K562 (cell line): ENCODE measurements around the gene KLHL20. TPM values are rescaled to one million over a fixed set of nuclear protein-coding genes. Genes with fewer than 3 reads are reported as not detected.
A peak's percentile ranks its signal among the peaks of the same experiment; 100 is the strongest.

Experiments used
- BDP1 ChIP-seq: IDR thresholded peaks from 3 replicates; pipeline ENCODE4 v1.6.1; 2011; ENCODE audit not compliant: insufficient read length, insufficient read depth
- EP400 ChIP-seq: fragments of 450-650 bp; IDR thresholded peaks from 2 replicates; pipeline ENCODE4 v1.6.1; 2017; ENCODE audit warnings: antibody characterized with exemption, mild to moderate bottlenecking, moderate library complexity
- ETV6 ChIP-seq, 3 experiments: fragments of 150-350 bp in 1 of 3; sonication (generic) in 1 of 3; formaldehyde crosslinking in 1 of 3; IDR thresholded peaks; 2 replicates each; pipeline versions ENCODE4 v1.6.1 to v1.8.0; 2014 to 2022; ENCODE audit warnings: borderline replicate concordance in 2 of 3, low read depth in 2 of 3, antibody characterized with exemption in 1 of 3, low read length in 1 of 3, mild to moderate bottlenecking in 1 of 3, missing genetic modification reagents in 1 of 3
- NR4A1 ChIP-seq, 2 experiments: fragments of 250-450 bp in 1 of 2; fragments of 450-650 bp in 1 of 2; sonication (Bioruptor Pico) in 1 of 2; IDR thresholded peaks; 2 replicates each; pipeline versions ENCODE4 v1.4.0 to v1.6.1; 2016 to 2020; ENCODE audit warnings: mild to moderate bottlenecking in 2 of 2, missing compliant biosample characterization in 1 of 2, missing genetic modification characterization in 1 of 2, moderate library complexity in 1 of 2
- RBM17 ChIP-seq: fragments of 200-400 bp; formaldehyde crosslinking; IDR thresholded peaks from 2 replicates; pipeline ENCODE4 v1.6.1; 2017; ENCODE audit warnings: low read depth, mild to moderate bottlenecking, low read length, borderline replicate concordance
- SMC3 ChIP-seq: conservative IDR thresholded peaks from 2 replicates; pipeline ENCODE4 v1.6.1; 2011; ENCODE audit warnings: low read depth, low read length, improper control_type of control experiment; ENCODE audit not compliant: insufficient read depth
- polyA plus RNA-seq, 8 experiments: library from polyadenylated mRNA; depleted of rRNA in 4 of 8; stranded (reverse) in 5 of 8; unstranded in 3 of 8; fragments of >200 nt; fragmentation: Nextera tagmentation in 2 of 8; fragmentation: Illumina TruSeq in 1 of 8; extraction: Ambion mirVana in 2 of 8; extraction: Trizol in 1 of 8; gene quantifications; 2 replicates each; pipeline versions ENCODE4 v1.2.1 to v1.2.3, GENCODE V29; 2011 to 2014; ENCODE audit warnings: inconsistent platforms in 1 of 8, missing spikeins in 1 of 8
- total RNA-seq, 7 experiments: library from RNA; depleted of rRNA in 6 of 7; stranded (reverse); fragments of >200 nt in 6 of 7; fragmentation: Illumina TruSeq in 2 of 7; extraction: Trizol in 2 of 7; gene quantifications; 2 replicates each; pipeline versions ENCODE4 v1.2.1 to v1.2.3, GENCODE V29; 2011 to 2021; ENCODE audit warnings: low replicate concordance in 1 of 7
- TF ChIP-seq, protein P1 (sequence below): sonication (generic); formaldehyde crosslinking; IDR thresholded peaks from 2 replicates; pipeline ENCODE4 v1.8.0; 2023; ENCODE audit warnings: missing genetic modification reagents, mild to moderate bottlenecking, borderline replicate concordance
- TF ChIP-seq, protein P2 (sequence below): fragments of 450-650 bp; formaldehyde crosslinking; IDR thresholded peaks from 2 replicates; pipeline ENCODE4 v1.4.0; 2020; ENCODE audit warnings: mild to moderate bottlenecking, moderate library complexity
- TF ChIP-seq, protein P3 (sequence below): fragments of 450-650 bp; IDR thresholded peaks from 2 replicates; pipeline ENCODE4 v1.6.1; 2016; ENCODE audit warnings: borderline replicate concordance
- TF ChIP-seq, protein P4 (sequence below), 3 experiments: fragments of 200-800 bp in 1 of 3; fragments of 250-450 bp in 1 of 3; fragments of 450-650 bp in 1 of 3; sonication (Bioruptor Pico) in 1 of 3; sonication (Bioruptor generic) in 1 of 3; formaldehyde crosslinking in 1 of 3; IDR thresholded peaks; 2 replicates each; pipeline versions ENCODE4 v1.6.1 to v1.8.0; 2016 to 2022; ENCODE audit warnings: mild to moderate bottlenecking in 2 of 3, missing genetic modification characterization in 2 of 3, missing compliant biosample characterization in 1 of 3, moderate library complexity in 1 of 3

Gene KLHL20
- total and polyA plus RNA-seq, 9 of the 15 experiments (the other 6 are each of a cell fraction or from before 2014, with no cell fraction given), result 8.9 to 23.2 (median 16.8) TPM

DNA sequence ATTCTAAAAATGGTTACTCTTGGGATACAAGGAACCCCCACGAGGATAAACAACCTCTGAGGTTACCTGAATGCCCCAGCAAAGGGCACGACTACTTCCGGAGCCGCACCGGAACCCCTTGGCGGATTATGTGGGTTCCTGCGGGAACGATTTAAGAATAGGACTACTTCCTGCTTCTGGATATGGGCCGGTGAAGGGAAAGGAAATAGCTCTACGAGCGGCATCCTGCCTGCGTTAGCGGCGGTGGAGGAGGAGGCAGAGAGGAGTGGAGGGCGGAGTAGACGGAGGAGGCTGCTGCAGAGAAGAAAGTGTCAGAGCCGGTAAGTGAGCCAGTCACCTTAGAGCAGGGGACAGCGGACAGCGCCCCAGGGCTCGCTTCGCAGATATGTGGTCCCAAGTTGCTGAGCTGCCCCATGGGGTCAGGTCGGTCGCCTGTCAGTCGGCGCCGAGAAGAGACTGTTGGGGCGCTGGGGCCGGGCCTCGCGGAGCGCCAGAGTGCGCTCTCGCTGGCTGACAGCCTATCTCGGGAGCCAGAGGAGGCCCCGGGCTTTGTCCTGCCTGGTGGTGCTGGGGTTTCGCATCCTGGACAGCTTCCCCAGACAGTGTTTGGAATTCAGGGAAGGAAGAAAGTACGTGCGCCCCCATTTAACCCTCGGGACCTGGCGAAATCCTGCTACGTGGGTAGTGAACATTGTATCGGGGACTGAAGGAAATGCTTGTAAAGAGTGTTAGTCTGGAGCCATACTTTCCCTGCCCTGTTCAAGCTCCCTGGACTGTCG is at the start of gene KLHL20 (continued):
- TF ChIP-seq, protein P1, sequence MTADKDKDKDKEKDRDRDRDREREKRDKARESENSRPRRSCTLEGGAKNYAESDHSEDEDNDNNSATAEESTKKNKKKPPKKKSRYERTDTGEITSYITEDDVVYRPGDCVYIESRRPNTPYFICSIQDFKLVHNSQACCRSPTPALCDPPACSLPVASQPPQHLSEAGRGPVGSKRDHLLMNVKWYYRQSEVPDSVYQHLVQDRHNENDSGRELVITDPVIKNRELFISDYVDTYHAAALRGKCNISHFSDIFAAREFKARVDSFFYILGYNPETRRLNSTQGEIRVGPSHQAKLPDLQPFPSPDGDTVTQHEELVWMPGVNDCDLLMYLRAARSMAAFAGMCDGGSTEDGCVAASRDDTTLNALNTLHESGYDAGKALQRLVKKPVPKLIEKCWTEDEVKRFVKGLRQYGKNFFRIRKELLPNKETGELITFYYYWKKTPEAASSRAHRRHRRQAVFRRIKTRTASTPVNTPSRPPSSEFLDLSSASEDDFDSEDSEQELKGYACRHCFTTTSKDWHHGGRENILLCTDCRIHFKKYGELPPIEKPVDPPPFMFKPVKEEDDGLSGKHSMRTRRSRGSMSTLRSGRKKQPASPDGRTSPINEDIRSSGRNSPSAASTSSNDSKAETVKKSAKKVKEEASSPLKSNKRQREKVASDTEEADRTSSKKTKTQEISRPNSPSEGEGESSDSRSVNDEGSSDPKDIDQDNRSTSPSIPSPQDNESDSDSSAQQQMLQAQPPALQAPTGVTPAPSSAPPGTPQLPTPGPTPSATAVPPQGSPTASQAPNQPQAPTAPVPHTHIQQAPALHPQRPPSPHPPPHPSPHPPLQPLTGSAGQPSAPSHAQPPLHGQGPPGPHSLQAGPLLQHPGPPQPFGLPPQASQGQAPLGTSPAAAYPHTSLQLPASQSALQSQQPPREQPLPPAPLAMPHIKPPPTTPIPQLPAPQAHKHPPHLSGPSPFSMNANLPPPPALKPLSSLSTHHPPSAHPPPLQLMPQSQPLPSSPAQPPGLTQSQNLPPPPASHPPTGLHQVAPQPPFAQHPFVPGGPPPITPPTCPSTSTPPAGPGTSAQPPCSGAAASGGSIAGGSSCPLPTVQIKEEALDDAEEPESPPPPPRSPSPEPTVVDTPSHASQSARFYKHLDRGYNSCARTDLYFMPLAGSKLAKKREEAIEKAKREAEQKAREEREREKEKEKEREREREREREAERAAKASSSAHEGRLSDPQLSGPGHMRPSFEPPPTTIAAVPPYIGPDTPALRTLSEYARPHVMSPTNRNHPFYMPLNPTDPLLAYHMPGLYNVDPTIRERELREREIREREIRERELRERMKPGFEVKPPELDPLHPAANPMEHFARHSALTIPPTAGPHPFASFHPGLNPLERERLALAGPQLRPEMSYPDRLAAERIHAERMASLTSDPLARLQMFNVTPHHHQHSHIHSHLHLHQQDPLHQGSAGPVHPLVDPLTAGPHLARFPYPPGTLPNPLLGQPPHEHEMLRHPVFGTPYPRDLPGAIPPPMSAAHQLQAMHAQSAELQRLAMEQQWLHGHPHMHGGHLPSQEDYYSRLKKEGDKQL (CRISPR knock-in tag), result no peak
- peak; percentile 91 for TF ChIP-seq EP400
- TF ChIP-seq, protein P2, sequence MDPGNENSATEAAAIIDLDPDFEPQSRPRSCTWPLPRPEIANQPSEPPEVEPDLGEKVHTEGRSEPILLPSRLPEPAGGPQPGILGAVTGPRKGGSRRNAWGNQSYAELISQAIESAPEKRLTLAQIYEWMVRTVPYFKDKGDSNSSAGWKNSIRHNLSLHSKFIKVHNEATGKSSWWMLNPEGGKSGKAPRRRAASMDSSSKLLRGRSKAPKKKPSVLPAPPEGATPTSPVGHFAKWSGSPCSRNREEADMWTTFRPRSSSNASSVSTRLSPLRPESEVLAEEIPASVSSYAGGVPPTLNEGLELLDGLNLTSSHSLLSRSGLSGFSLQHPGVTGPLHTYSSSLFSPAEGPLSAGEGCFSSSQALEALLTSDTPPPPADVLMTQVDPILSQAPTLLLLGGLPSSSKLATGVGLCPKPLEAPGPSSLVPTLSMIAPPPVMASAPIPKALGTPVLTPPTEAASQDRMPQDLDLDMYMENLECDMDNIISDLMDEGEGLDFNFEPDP (CRISPR knock-in tag), result no peak
- TF ChIP-seq RBM17, result no peak
- no peak for TF ChIP-seq SMC3
- no peak for TF ChIP-seq BDP1
- TF ChIP-seq, protein P3, sequence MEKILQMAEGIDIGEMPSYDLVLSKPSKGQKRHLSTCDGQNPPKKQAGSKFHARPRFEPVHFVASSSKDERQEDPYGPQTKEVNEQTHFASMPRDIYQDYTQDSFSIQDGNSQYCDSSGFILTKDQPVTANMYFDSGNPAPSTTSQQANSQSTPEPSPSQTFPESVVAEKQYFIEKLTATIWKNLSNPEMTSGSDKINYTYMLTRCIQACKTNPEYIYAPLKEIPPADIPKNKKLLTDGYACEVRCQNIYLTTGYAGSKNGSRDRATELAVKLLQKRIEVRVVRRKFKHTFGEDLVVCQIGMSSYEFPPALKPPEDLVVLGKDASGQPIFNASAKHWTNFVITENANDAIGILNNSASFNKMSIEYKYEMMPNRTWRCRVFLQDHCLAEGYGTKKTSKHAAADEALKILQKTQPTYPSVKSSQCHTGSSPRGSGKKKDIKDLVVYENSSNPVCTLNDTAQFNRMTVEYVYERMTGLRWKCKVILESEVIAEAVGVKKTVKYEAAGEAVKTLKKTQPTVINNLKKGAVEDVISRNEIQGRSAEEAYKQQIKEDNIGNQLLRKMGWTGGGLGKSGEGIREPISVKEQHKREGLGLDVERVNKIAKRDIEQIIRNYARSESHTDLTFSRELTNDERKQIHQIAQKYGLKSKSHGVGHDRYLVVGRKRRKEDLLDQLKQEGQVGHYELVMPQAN, result peak; percentile 96
- 0 out of 2 replicates have a peak, but pooled peaks have one; percentile 59 for TF ChIP-seq NR4A1 (CRISPR knock-in tag; IDR thresholded peaks at IDR 0.05)
- peak; percentile 62 for TF ChIP-seq NR4A1 (tag; IDR thresholded peaks at IDR 0.05)
- TF ChIP-seq ETV6 (IDR thresholded peaks at IDR 0.05; ENCODE audit: borderline replicate concordance in 1 of 2, low read depth in 2 of 2, low read length in 1 of 2), result peak; percentile 43 to 52; a peak in 1 of 4 replicates
- TF ChIP-seq ETV6 (CRISPR knock-in tag; IDR thresholded peaks at IDR 0.05; ENCODE audit: borderline replicate concordance), result no peak
- TF ChIP-seq, protein P4, sequence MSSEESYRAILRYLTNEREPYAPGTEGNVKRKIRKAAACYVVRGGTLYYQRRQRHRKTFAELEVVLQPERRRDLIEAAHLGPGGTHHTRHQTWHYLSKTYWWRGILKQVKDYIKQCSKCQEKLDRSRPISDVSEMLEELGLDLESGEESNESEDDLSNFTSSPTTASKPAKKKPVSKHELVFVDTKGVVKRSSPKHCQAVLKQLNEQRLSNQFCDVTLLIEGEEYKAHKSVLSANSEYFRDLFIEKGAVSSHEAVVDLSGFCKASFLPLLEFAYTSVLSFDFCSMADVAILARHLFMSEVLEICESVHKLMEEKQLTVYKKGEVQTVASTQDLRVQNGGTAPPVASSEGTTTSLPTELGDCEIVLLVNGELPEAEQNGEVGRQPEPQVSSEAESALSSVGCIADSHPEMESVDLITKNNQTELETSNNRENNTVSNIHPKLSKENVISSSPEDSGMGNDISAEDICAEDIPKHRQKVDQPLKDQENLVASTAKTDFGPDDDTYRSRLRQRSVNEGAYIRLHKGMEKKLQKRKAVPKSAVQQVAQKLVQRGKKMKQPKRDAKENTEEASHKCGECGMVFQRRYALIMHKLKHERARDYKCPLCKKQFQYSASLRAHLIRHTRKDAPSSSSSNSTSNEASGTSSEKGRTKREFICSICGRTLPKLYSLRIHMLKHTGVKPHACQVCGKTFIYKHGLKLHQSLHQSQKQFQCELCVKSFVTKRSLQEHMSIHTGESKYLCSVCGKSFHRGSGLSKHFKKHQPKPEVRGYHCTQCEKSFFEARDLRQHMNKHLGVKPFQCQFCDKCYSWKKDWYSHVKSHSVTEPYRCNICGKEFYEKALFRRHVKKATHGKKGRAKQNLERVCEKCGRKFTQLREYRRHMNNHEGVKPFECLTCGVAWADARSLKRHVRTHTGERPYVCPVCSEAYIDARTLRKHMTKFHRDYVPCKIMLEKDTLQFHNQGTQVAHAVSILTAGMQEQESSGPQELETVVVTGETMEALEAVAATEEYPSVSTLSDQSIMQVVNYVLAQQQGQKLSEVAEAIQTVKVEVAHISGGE (CRISPR knock-in tag; IDR thresholded peaks at IDR 0.05), result peak; percentile 97 to 100 (median 99)
